Choroid plexus epithelial cell (primary cell): ENCODE data around the gene IDS.
A peak's percentile ranks its signal among the peaks of the same experiment; 100 is the strongest.

Experiments used
- DNase-seq: peaks from one replicate; pipeline ENCODE4 v3.0.0-alpha.2; 2010; ENCODE audit warnings: low read depth
- H3K4me3 ChIP-seq: 2 replicates; pipeline ENCODE4 v1.5.1; 2011; ENCODE audit warnings: low read depth, mild to moderate bottlenecking, control low read depth, low read length, moderate library complexity
- CTCF ChIP-seq: conservative IDR thresholded peaks from 2 replicates; pipeline ENCODE4 v1.5.1; 2011; ENCODE audit warnings: low read depth, mild to moderate bottlenecking, control low read depth, inconsistent platforms, low read length, moderate library complexity

The IDS gene

GRCh38 chrX:149517308-149517707 lies 12.2 kb upstream of the IDS start:
- H3K4me3 ChIP-seq = no peak overlapping the region
- no peak for DNase-seq
- TF ChIP-seq CTCF = no peak

- H3K4me3 ChIP-seq = no peak overlapping the region
- DNase-seq = no peak
- no peak for TF ChIP-seq CTCF
Observed at GRCh38 chrX:149516604-149517003, 11.5 kb upstream of the IDS start.

- DNase-seq = no peak
- no peak overlapping the region for H3K4me3 ChIP-seq
- TF ChIP-seq CTCF = no peak
Observed at GRCh38 chrX:149515954-149516602, 11.0 kb upstream of the IDS start.

- DNase-seq = no peak
- no peak for TF ChIP-seq CTCF
- H3K4me3 ChIP-seq = no peak overlapping the region
Observed at GRCh38 chrX:149513825-149514428, 8.8 kb upstream of the IDS start.

- TF ChIP-seq CTCF = peak; percentile 77
- DNase-seq = peak; percentile 64
- H3K4me3 ChIP-seq = no peak overlapping the region
Observed at GRCh38 chrX:149512225-149512885, 7.2 kb upstream of the IDS start.

- no peak for TF ChIP-seq CTCF
Observed at GRCh38 chrX:149511081-149511480, 6.0 kb upstream of the IDS start.

More at GRCh38 chrX:149511081-149511480, 6.0 kb upstream of the IDS start:
- H3K4me3 ChIP-seq = no peak overlapping the region
- no peak for DNase-seq
